SK-N-SH (cell line): ENCODE results near the gene WASF3.

ENCODE experiments used
- ELF1 ChIP-seq: IDR thresholded peaks from 2 replicates; pipeline ENCODE4 v1.4.0; 2012
- EP300 ChIP-seq, 2 experiments: IDR thresholded peaks; 2 replicates each; pipeline versions ENCODE4 v1.4.0 to v1.6.1; 2012; ENCODE audit warnings: borderline replicate concordance in 1 of 2, low read depth in 1 of 2, low read length in 1 of 2
- EZH2phosphoT487 ChIP-seq: fragments of 200-600 bp; sonication (generic); IDR thresholded peaks from 2 replicates; pipeline ENCODE4 v1.6.1; 2017; ENCODE audit warnings: low read depth, mixed run types, mild to moderate bottlenecking, antibody characterized with exemption, moderate library complexity, borderline replicate concordance
- FOXM1 ChIP-seq: IDR thresholded peaks from 2 replicates; pipeline ENCODE4 v1.4.0; 2012; ENCODE audit warnings: low read depth, mild to moderate bottlenecking
- MXI1 ChIP-seq: IDR thresholded peaks from 2 replicates; pipeline ENCODE4 v1.6.1; 2012; ENCODE audit warnings: mild to moderate bottlenecking, low read depth, low read length, improper control_type of control experiment
- POLR2AphosphoS5 ChIP-seq: IDR thresholded peaks from 2 replicates; pipeline ENCODE4 v1.6.1; 2012; ENCODE audit warnings: low read depth, low read length
- SIN3A ChIP-seq: IDR thresholded peaks from 2 replicates; pipeline ENCODE4 v1.6.1; 2012; ENCODE audit warnings: low read depth, mild to moderate bottlenecking, low read length, moderate library complexity, borderline replicate concordance
- SMC3 ChIP-seq: IDR thresholded peaks from 2 replicates; pipeline ENCODE4 v1.6.1; 2012; ENCODE audit warnings: low read depth, low read length, improper control_type of control experiment
- TAF1 ChIP-seq: IDR thresholded peaks from 2 replicates; pipeline ENCODE4 v1.6.1; 2012; ENCODE audit warnings: low read depth, mild to moderate bottlenecking, low read length, moderate library complexity, borderline replicate concordance
- TCF12 ChIP-seq: IDR thresholded peaks from 2 replicates; pipeline ENCODE4 v1.4.0; 2012
- YY1 ChIP-seq: IDR thresholded peaks from 2 replicates; pipeline ENCODE4 v1.4.0; 2012; ENCODE audit warnings: low read depth, mild to moderate bottlenecking
- TF ChIP-seq, protein P1 (sequence below): fragments of 200-600 bp; sonication (generic); IDR thresholded peaks from 2 replicates; pipeline ENCODE4 v1.6.1; 2017; ENCODE audit warnings: antibody characterized with exemption, mild to moderate bottlenecking, moderate library complexity

DNA sequence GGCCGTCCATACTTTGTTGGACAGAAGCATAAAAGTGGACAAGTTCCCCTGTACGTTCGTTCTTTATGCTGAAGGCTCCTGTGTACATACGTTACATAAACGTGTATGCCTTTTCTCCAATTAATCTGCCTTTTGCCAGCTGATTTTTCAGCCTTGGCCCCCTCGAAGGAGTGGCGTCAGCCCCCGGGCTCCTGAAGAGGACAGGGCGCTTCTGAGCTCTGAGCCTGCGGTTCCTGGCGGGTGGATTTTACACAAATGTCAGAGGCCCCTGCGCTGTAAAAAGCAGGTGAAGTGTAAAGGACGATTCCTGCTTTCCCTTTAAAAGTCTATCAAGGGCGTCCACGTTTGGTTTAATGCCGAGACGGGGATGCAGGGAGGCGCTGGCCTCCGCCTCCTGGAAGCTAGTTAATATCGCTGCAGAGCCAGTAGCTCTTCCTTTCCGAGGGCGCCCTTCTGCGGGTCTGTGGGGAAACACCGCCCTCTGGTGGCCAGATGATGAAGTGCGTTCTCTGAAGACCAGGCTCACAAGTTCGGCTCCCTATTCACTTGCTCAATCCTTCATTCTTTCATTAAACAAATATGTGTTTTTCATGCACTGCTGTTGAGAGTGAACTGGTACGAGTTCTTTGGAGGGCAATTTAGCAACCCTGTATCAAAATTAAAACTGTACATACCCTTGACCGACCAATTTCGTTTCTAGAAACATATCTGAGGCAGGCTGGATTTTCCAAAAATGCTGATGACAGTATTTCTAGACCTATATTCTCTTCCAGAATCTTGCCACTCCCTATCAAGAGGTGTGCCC, 141.1 kb downstream of the WASF3 start:
- TF ChIP-seq EP300 (IDR thresholded peaks at IDR 0.05; ENCODE audit: borderline replicate concordance in 1 of 2, low read depth in 1 of 2, low read length in 1 of 2) (no peak), TCF12 (no peak), YY1 (no peak), FOXM1 (no peak), POLR2AphosphoS5 (no peak), SIN3A (no peak), SMC3 (peak; percentile 97), TAF1 (no peak), EZH2phosphoT487 (no peak), MXI1 (no peak), ELF1 (no peak)
- TF ChIP-seq, protein P1, sequence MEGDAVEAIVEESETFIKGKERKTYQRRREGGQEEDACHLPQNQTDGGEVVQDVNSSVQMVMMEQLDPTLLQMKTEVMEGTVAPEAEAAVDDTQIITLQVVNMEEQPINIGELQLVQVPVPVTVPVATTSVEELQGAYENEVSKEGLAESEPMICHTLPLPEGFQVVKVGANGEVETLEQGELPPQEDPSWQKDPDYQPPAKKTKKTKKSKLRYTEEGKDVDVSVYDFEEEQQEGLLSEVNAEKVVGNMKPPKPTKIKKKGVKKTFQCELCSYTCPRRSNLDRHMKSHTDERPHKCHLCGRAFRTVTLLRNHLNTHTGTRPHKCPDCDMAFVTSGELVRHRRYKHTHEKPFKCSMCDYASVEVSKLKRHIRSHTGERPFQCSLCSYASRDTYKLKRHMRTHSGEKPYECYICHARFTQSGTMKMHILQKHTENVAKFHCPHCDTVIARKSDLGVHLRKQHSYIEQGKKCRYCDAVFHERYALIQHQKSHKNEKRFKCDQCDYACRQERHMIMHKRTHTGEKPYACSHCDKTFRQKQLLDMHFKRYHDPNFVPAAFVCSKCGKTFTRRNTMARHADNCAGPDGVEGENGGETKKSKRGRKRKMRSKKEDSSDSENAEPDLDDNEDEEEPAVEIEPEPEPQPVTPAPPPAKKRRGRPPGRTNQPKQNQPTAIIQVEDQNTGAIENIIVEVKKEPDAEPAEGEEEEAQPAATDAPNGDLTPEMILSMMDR = peak; percentile 96
